ENCODE results near the gene GLIS1. TPM values are rescaled to one million over a fixed set of nuclear protein-coding genes. Genes with fewer than 3 reads are reported as not detected.

GLIS1 gene
- total RNA-seq, 4 donors from 2014 or later: 0.63 to 2.4 (median 1.0) TPM

GRCh38 chr1:53513846-53514245 lies 225.1 kb downstream of the GLIS1 start:
- WGBS, 2 donors: 95 to 97% methylated on average over 7 of the region's 7 CpGs
- TF ChIP-seq POLR2A (IDR thresholded peaks at IDR 0.05): no peak
- TF ChIP-seq CTCF (IDR thresholded peaks at IDR 0.05): no peak
- DNase-seq (ENCODE audit: low spot score in 2 of 2): no peak
- H3K4me3 ChIP-seq (ENCODE audit: low read depth, poor library complexity, severe bottlenecking): no peak overlapping the region
- intact Hi-C loops (cut with DNase I; ENCODE audit: low total_unique reads): no loop called here

GRCh38 chr1:53512807-53513755 lies 225.9 kb downstream of the GLIS1 start:
- WGBS, 2 donors: 84 to 85% methylated on average over 21 of the region's 22 CpGs

GRCh38 chr1:53511933-53512806 lies 226.8 kb downstream of the GLIS1 start:
- TF ChIP-seq POLR2A (IDR thresholded peaks at IDR 0.05): no peak
- no peak for TF ChIP-seq CTCF (IDR thresholded peaks at IDR 0.05)
- WGBS, 2 donors: 63 to 64% methylated on average over 19 of the region's 19 CpGs
- no peak for DNase-seq (ENCODE audit: low spot score in 2 of 2)
- H3K4me3 ChIP-seq (ENCODE audit: low read depth, poor library complexity, severe bottlenecking): no peak overlapping the region
- intact Hi-C loops (cut with DNase I; ENCODE audit: low total_unique reads): no loop called here

More at GRCh38 chr1:53512807-53513755, 225.9 kb downstream of the GLIS1 start:
- TF ChIP-seq CTCF (IDR thresholded peaks at IDR 0.05): no peak
- intact Hi-C loops (cut with DNase I; ENCODE audit: low total_unique reads): no loop called here
- no peak overlapping the region for H3K4me3 ChIP-seq (ENCODE audit: low read depth, poor library complexity, severe bottlenecking)
- DNase-seq (ENCODE audit: low spot score in 2 of 2): no peak

GRCh38 chr1:53511323-53511932 lies 227.5 kb downstream of the GLIS1 start:
- no peak for DNase-seq (ENCODE audit: low spot score in 2 of 2)
- TF ChIP-seq CTCF (IDR thresholded peaks at IDR 0.05) (no peak), POLR2A (IDR thresholded peaks at IDR 0.05) (no peak)
- no peak overlapping the region for H3K4me3 ChIP-seq (ENCODE audit: low read depth, poor library complexity, severe bottlenecking)
- WGBS, 2 donors: 79 to 88% methylated on average over 13 of the region's 13 CpGs
- intact Hi-C loops (cut with DNase I; ENCODE audit: low total_unique reads): no loop called here

GRCh38 chr1:53510215-53510614 lies 228.7 kb downstream of the GLIS1 start:
- no peak for TF ChIP-seq CTCF (IDR thresholded peaks at IDR 0.05)
- no peak for TF ChIP-seq POLR2A (IDR thresholded peaks at IDR 0.05)
- no peak for DNase-seq (ENCODE audit: low spot score in 2 of 2)
- WGBS, 2 donors: 89 to 90% methylated on average over 7 of the region's 7 CpGs
- H3K4me3 ChIP-seq (ENCODE audit: low read depth, poor library complexity, severe bottlenecking): no peak overlapping the region
- intact Hi-C loops (cut with DNase I; ENCODE audit: low total_unique reads): no loop called here

Measured in lower leg skin (tissue), 4 donors.